K562 (cell line): Measurements from ENCODE around the gene CMIP. TPM values are rescaled to one million over a fixed set of nuclear protein-coding genes. Genes with fewer than 3 reads are reported as not detected.

Source experiments
- FOXA1 ChIP-seq: fragments of 450-650 bp; IDR thresholded peaks from 2 replicates; pipeline ENCODE4 v1.6.1; 2016; ENCODE audit warnings: mild to moderate bottlenecking, borderline replicate concordance
- HDAC1 ChIP-seq, 2 experiments: fragments of 450-650 bp; IDR thresholded peaks; 2 replicates each; pipeline ENCODE4 v1.6.1; 2016 to 2017; ENCODE audit warnings: inconsistent platforms in 1 of 2, mild to moderate bottlenecking in 1 of 2, moderate library complexity in 1 of 2
- IRF2 ChIP-seq: sonication (generic); formaldehyde crosslinking; IDR thresholded peaks from 2 replicates; pipeline ENCODE4 v1.8.1; 2022; ENCODE audit warnings: mild to moderate bottlenecking, missing genetic modification reagents
- LEF1 ChIP-seq: fragments of 450-650 bp; IDR thresholded peaks from 2 replicates; pipeline ENCODE4 v1.6.1; 2016; ENCODE audit warnings: mild to moderate bottlenecking
- NEUROD1 ChIP-seq: fragments of 150-350 bp; IDR thresholded peaks from 2 replicates; pipeline ENCODE4 v1.6.1; 2014; ENCODE audit warnings: borderline replicate concordance, low read length, low read depth; ENCODE audit not compliant: partially characterized antibody
- POLR3G ChIP-seq: IDR thresholded peaks from 2 replicates; pipeline ENCODE4 v1.6.1; 2011; ENCODE audit not compliant: insufficient read length, insufficient replicate concordance; ENCODE audit errors: extremely low read depth
- PTTG1 ChIP-seq: fragments of 450-650 bp; IDR thresholded peaks from 2 replicates; pipeline ENCODE4 v1.6.1; 2016; ENCODE audit warnings: low read depth, mild to moderate bottlenecking, missing genetic modification characterization, missing compliant biosample characterization
- TCF3 ChIP-seq: sonication (generic); formaldehyde crosslinking; IDR thresholded peaks from 2 replicates; pipeline ENCODE4 v1.4.0; 2020; ENCODE audit warnings: mild to moderate bottlenecking, missing genetic modification reagents
- USF2 ChIP-seq: sonication (generic); formaldehyde crosslinking; IDR thresholded peaks from 2 replicates; pipeline ENCODE4 v1.5.0; 2020; ENCODE audit warnings: missing genetic modification reagents
- ZFP36 ChIP-seq: fragments of 150-350 bp; IDR thresholded peaks from 2 replicates; pipeline ENCODE4 v1.6.1; 2018; ENCODE audit warnings: low read length, low read depth; ENCODE audit not compliant: partially characterized antibody
- ZNF561 ChIP-seq: fragments of 450-650 bp; formaldehyde crosslinking; conservative IDR thresholded peaks from 2 replicates; pipeline ENCODE4 v1.4.0; 2020; ENCODE audit warnings: mild to moderate bottlenecking, moderate library complexity
- ZNF592 ChIP-seq: fragments of 450-650 bp; IDR thresholded peaks from 2 replicates; pipeline ENCODE4 v1.6.1; 2017; ENCODE audit warnings: antibody characterized with exemption, mild to moderate bottlenecking
- polyA plus RNA-seq, 8 experiments: library from polyadenylated mRNA; depleted of rRNA in 4 of 8; stranded (reverse) in 5 of 8; unstranded in 3 of 8; fragments of >200 nt; fragmentation: Nextera tagmentation in 2 of 8; fragmentation: Illumina TruSeq in 1 of 8; extraction: Ambion mirVana in 2 of 8; extraction: Trizol in 1 of 8; gene quantifications; 2 replicates each; pipeline versions ENCODE4 v1.2.1 to v1.2.3, GENCODE V29; 2011 to 2014; ENCODE audit warnings: inconsistent platforms in 1 of 8, missing spikeins in 1 of 8
- total RNA-seq, 7 experiments: library from RNA; depleted of rRNA in 6 of 7; stranded (reverse); fragments of >200 nt in 6 of 7; fragmentation: Illumina TruSeq in 2 of 7; extraction: Trizol in 2 of 7; gene quantifications; 2 replicates each; pipeline versions ENCODE4 v1.2.1 to v1.2.3, GENCODE V29; 2011 to 2021; ENCODE audit warnings: low replicate concordance in 1 of 7

Gene CMIP
- total and polyA plus RNA-seq, 9 of the 15 experiments (the other 6 are each of a cell fraction or from before 2014, with no cell fraction given), result 0.94 to 82.5 (median 10.3) TPM

GRCh38 chr16:81676883-81677737 lies 232.5 kb downstream of the CMIP start (continued):
- no peak for TF ChIP-seq ZNF561
- TF ChIP-seq USF2 (CRISPR knock-in tag), result no peak
- TF ChIP-seq TCF3 (CRISPR knock-in tag), result no peak
- TF ChIP-seq HDAC1 (IDR thresholded peaks at IDR 0.05), result no peak
- TF ChIP-seq POLR3G, result no peak
- no peak for TF ChIP-seq LEF1
- peak; percentile 98 for TF ChIP-seq ZFP36
- TF ChIP-seq PTTG1 (tag), result no peak
- no peak for TF ChIP-seq NEUROD1
- TF ChIP-seq FOXA1, result no peak
- TF ChIP-seq IRF2 (CRISPR knock-in tag), result no peak
- no peak for TF ChIP-seq ZNF592
- TF ChIP-seq, all 486 proteins: peak for 4
